Kidney (tissue), 14 donors: ENCODE data around the gene SUCLG2. TPM values are rescaled to one million over a fixed set of nuclear protein-coding genes. Genes with fewer than 3 reads are reported as not detected.

Experiments
- DNase-seq, 5 donors: peaks; one replicate each; pipeline ENCODE4 v3.0.0-alpha.2; 2013 to 2020
- FAIRE-seq: peaks from 2 replicates; lab custom pipeline; 2012; peaks lifted over from hg19 to GRCh38; lab: Jason Lieb, UNC
- H3K27ac ChIP-seq, 2 donors: one replicate each; pipeline ENCODE4 v1.7.0; 2013; ENCODE audit warnings: low read depth in 2 of 2, low read length in 2 of 2, inconsistent platforms in 1 of 2
- H3K27me3 ChIP-seq: one replicate; pipeline ENCODE4 v1.7.1; 2013; ENCODE audit warnings: low read length, inconsistent platforms; ENCODE audit not compliant: control insufficient read depth, insufficient read depth
- H3K36me3 ChIP-seq, 3 donors: one replicate each; pipeline versions ENCODE4 v1.7.0 to v1.7.1; 2013; ENCODE audit warnings: low read length in 3 of 3, control low read depth in 1 of 3, inconsistent platforms in 1 of 3; ENCODE audit not compliant: insufficient read depth in 3 of 3, control insufficient read depth in 2 of 3
- H3K4me1 ChIP-seq, 3 donors: one replicate each; pipeline versions ENCODE4 v1.7.0 to v1.7.1; 2013; ENCODE audit warnings: low read length in 3 of 3, inconsistent platforms in 1 of 3, low read depth in 1 of 3; ENCODE audit not compliant: control insufficient read depth in 2 of 3, insufficient read depth in 2 of 3
- H3K4me3 ChIP-seq, 3 donors: one replicate each; pipeline versions ENCODE4 v1.7.0 to v1.8.1; 2013; ENCODE audit warnings: low read length in 3 of 3, control low read depth in 1 of 3, inconsistent platforms in 1 of 3
- H3K9ac ChIP-seq, 3 donors: one replicate each; pipeline versions ENCODE4 v1.7.0 to v1.7.1; 2013; ENCODE audit warnings: low read length in 3 of 3, control low read depth in 1 of 3, inconsistent platforms in 1 of 3
- H3K9me3 ChIP-seq, 3 donors: one replicate each; pipeline versions ENCODE4 v1.7.0 to v1.7.1; 2013; ENCODE audit warnings: low read length in 3 of 3, control low read depth in 1 of 3, inconsistent platforms in 1 of 3; ENCODE audit not compliant: control insufficient read depth in 2 of 3, insufficient read depth in 1 of 3
- CTCF ChIP-seq: IDR thresholded peaks from 3 replicates; pipeline ENCODE4 v1.5.1; 2012; ENCODE audit warnings: mild to moderate bottlenecking, moderate library complexity, borderline replicate concordance; ENCODE audit not compliant: insufficient read depth; ENCODE audit errors: extremely low read depth
- intact Hi-C: fragments of 100-400 bp; cut with DNase I; formaldehyde crosslinking; loops from one replicate; pipeline ENCODE4 v1.11.1; 2022
- polyA plus RNA-seq: library from polyadenylated mRNA; stranded (reverse); fragments of 350-450 nt; fragmentation: Illumina TruSeq; extraction: RNeasy Lipid Tissue Mini Kit (QIAGEN cat#74804); gene quantifications from one replicate; pipeline ENCODE4 v1.2.3, GENCODE V29; 2014; ENCODE audit warnings: low read depth, low replicate concordance; ENCODE audit not compliant: insufficient read depth
- total RNA-seq: library from RNA; stranded (reverse); fragmentation: NEBNext Ultra II Directional; extraction: Animal tissue kit (Norgen Biotek cat#: 25700); gene quantifications from one replicate; pipeline ENCODE4 v1.2.1, GENCODE V29; 2021
- donor health status: control.
- donor health status: control.
- donor health status: control.
- donor health status: control.
- donor health status: control.
- donor health status: DM: yes; HTN: yes; CAD: no.
- donor health status: Normal renal cell carcinoma (clear cell type).

The SUCLG2 gene
- total and polyA plus RNA-seq, 2 donors from 2014 or later: 62.8 to 117 TPM

GRCh38 chr3:67684211-67684610 is 29.8 kb upstream of the SUCLG2 start:
- intact Hi-C loops: no loop called here
- TF ChIP-seq CTCF: no peak
- H3K36me3 ChIP-seq: no peaks in the 10 kb centered on the region
- no peak overlapping the region for H3K27ac ChIP-seq
- no peaks in the 10 kb centered on the region for H3K9me3 ChIP-seq
- H3K9ac ChIP-seq: no peak overlapping the region
- H3K27me3 ChIP-seq: no peaks in the 10 kb centered on the region
- FAIRE-seq: no peak
- no peak for DNase-seq
- no peak overlapping the region for H3K4me3 ChIP-seq
- H3K4me1 ChIP-seq: no peaks in the 10 kb centered on the region

- Histone ChIP-seq H3K27ac (no peak overlapping the region), H3K36me3 (no peaks in the 10 kb centered on the region), H3K4me3 (no peak overlapping the region), H3K9ac (no peak overlapping the region), H3K9me3 (no peaks in the 10 kb centered on the region), H3K27me3 (no peaks in the 10 kb centered on the region), H3K4me1 (no peaks in the 10 kb centered on the region)
- intact Hi-C loops: no loop called here
- no peak for TF ChIP-seq CTCF
- DNase-seq: no peak
- no peak for FAIRE-seq
Observed at GRCh38 chr3:67683522-67683921, 29.1 kb upstream of the SUCLG2 start.

- TF ChIP-seq CTCF: no peak
- Histone ChIP-seq H3K27ac (no peak overlapping the region), H3K9me3 (no peaks in the 10 kb centered on the region), H3K4me3 (no peak overlapping the region), H3K9ac (no peak overlapping the region), H3K36me3 (no peaks in the 10 kb centered on the region), H3K4me1 (no peaks in the 10 kb centered on the region), H3K27me3 (no peaks in the 10 kb centered on the region)
- intact Hi-C loops: no loop called here
- FAIRE-seq (no peak), DNase-seq (no peak)
Observed at GRCh38 chr3:67678665-67679064, 24.3 kb upstream of the SUCLG2 start.

- FAIRE-seq (no peak), DNase-seq (no peak)
- no peak overlapping the region for H3K27ac ChIP-seq
- no peak for TF ChIP-seq CTCF
- no peaks in the 10 kb centered on the region for H3K9me3 ChIP-seq
- no peak overlapping the region for H3K4me3 ChIP-seq
- H3K36me3 ChIP-seq: no peaks in the 10 kb centered on the region
- intact Hi-C loops: no loop called here
- H3K4me1 ChIP-seq: no peaks in the 10 kb centered on the region
- no peaks in the 10 kb centered on the region for H3K27me3 ChIP-seq
- no peak overlapping the region for H3K9ac ChIP-seq
Observed at GRCh38 chr3:67674055-67674454, 19.6 kb upstream of the SUCLG2 start.
